CD4-positive, alpha-beta T cell treated with Interferon gamma for 1 hour (primary cell): Measurements from ENCODE around the gene GFOD1.

Experiments
- DNase-seq: peaks from one replicate; pipeline ENCODE4 v3.0.0-alpha.2; 2020

GFOD1 gene

GRCh38 chr6:13484827-13485226 is 2.6 kb downstream of the GFOD1 start:
- no peak for DNase-seq

- DNase-seq: no peak
Observed at GRCh38 chr6:13484138-13484708, 3.2 kb downstream of the GFOD1 start.

DNA sequence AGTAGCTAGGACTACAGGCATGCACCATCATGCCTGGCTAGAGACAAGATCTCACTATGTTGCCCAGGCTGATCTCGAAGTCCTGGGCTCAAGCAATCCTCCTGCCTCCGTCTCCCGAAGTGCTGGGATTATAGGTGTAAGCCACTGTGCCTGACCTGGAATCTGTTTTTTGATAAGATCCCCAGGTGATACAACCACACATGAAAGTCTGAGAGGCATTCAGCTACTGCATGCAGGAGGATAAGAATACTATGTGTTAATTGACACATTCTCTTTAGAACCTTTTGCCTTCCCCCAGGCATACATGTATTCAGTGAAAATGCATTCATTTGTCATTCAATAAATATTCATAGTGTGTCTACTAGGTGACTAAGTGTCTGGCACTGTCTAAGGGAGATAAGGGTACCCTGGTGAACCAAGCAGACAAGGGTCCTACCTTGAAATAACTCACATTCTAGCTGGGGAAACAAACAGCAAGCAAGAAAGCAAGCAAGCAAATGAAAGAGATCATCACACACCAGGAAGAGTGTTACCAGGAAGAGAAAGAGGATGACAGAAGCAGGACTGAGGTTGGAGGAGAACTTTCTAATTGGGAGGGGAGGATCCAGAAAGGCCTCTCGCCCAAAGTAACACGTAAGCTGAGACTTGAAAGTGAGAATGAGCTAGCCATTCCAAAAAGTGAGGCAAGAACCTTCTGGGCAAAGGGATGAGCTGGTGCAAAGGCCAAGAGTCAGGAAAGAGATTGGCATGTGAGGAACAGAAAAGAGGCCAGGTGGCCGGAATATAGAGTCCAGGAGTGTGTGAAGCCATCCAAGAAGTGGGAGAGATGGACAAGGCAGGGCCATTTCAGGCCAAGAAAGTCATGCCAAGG is 6.5 kb downstream of the GFOD1 start:
- DNase-seq: no peak

DNA sequence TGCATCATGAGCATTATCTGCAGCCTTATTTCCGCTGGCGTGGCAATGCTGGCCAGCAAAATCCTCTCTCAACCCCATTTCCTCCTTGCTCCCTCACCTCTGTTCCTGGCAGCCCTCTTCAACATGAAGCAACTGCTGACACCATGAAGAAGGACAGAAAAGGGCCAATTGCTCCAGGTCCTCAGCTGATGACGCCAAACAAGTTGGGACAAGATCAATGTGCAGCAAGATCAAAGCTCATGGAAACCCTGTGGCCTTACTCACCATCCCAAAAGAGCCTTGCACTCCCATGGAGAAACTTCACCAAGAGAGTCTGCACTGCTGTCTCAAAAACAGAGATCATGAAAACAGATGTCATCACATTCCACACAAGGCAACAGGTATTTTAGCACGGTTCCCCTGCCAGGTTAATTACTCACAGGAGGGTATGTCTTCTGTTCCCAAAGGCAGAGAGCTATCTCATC is 7.4 kb downstream of the GFOD1 start:
- no peak for DNase-seq

- DNase-seq: no peak
Observed at GRCh38 chr6:13479206-13479800, 8.1 kb downstream of the GFOD1 start.

- DNase-seq: no peak
Observed at GRCh38 chr6:13478525-13478966, 8.9 kb downstream of the GFOD1 start.

- DNase-seq: no peak
Observed at GRCh38 chr6:13474787-13475186, 12.6 kb downstream of the GFOD1 start.

DNA sequence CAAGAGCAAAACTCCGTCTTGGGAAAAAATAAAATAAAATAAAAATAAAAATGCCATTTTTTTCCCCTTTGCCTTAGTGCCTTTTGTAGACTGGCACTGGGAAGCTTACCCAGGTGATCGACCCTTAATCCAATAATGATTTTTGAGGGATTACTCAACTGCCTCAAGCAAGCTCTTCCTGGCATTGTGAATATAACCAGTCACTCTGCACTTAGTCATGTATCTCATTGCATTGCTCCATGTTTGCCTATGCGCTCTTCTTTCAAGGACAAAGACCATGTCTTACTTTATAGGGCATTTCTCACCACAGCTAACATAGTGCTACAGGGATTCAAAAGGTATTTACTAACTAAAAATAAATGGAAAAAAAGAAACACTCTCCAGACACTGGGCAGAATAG is 13.0 kb downstream of the GFOD1 start:
- DNase-seq: no peak

DNA sequence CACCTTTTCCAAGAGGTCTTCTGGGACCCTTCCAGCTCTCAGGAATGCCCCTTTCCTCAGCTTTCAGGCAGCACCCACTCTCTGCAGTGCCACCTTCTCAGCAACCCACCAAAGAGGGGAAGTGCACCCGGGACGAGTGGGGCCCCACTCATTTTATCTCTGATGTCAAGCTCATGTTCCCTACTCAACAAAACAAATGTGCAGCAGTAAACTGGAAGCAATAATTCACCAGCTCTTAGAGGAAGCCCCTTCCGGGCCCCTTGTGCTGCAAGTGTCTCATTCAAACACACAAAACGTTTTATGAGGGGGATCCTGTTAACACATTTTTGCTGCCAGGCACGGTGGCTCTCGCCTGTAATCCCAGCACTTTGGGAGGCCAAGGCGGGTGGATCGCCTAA is 13.6 kb downstream of the GFOD1 start:
- DNase-seq: no peak

DNA sequence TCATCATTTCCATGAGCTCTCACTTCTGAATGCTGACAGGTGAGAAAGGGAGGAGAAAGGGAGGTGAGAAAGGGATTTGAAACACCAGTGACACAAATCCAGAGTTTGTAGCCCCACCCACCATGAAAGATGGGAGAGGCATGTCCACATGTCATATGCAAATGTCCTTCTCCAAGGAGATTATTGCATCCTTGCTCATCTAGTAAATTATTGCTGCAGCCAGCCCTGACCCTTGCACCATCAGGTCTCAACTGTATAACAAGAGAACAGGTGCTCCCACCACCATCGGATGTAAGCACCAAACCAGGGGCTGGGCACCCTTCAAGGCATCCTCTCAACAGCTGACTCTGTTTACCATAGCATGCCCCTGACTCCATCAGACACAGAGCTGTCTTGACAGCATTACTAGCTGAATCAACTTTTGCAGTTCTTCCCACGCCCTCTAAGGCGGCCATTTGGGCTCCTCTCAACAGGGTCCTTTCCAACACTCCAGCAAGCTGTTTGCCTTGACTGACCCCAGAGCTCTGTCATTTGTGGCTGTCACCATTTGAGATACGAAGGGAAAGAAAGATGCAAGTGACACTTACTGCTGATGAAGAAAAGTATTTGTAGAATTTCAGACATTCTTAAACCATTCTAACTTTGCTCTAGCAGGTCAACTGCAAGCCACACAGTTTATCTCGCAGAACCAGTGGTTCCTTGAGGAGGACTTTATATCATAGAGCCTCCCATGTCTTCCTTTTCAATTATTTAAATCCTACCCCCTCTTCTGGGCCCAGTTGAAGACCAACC is 14.2 kb downstream of the GFOD1 start:
- no peak for DNase-seq

- no peak for DNase-seq
Observed at GRCh38 chr6:13472099-13472498, 15.3 kb downstream of the GFOD1 start.

DNA sequence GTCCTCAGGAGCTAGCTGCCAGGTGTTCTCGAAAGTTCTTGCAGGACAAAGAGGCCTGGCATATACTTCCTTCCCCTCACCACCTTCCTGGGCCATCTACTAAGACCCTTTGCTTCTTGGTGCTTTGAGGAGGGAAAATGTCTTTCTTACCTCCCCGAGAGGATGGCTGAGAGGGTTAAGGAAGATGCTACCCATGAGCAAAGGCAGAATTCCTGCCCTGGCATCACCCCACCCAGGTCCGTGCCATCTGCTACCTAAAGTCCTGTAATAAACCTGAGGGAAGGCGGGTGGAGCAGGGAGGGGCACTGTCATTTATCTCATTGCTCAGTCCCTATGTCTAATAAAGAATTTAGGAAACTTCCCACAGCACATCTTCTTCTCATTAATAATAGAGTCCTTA is 16.2 kb downstream of the GFOD1 start:
- DNase-seq: no peak

DNA sequence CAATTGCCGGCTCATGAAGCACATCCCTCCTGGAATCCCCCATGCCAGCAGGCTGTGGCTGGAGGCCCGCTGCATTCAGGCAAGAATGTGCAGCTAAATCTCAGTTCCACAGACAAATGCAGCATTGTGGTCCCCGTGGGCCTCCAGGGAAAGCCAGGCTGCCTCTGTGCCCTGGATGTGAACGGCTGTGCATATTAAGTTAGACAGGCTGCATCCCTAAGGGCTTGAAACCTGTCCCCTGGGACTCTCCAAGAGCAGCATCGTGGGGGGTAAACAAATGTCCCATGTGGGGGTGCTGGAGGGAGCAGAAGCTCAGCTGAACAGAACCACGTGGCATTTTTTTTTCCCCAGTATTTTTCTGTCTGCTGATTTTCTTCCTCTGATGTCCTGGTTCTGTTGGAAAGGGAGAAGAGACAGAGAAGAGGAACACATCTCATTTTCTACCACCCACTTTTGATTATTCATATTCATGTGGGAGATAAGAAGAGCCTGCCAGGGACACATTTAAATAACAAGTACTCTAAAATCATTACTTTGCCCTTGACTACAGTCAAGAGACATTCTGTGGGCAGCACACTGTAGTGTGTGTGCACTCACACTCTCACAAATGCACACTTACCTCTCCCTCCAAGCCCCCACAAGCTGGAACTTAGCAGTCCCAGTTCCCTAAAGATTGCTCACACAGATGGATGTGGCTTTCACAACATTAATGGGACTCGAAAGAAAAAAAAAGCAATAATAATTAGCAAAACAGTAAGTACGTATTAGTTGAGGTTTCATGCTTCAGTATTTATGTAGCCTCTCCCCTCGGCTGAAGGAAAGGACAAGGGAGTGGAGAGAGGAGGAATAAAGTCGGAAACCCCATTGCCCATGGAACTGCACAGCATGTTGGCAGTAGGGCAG is 16.9 kb downstream of the GFOD1 start:
- DNase-seq: no peak

- no peak for DNase-seq
Observed at GRCh38 chr6:13469693-13470092, 17.7 kb downstream of the GFOD1 start.

GRCh38 chr6:13468839-13469238 is 18.6 kb downstream of the GFOD1 start:
- DNase-seq: no peak

DNA sequence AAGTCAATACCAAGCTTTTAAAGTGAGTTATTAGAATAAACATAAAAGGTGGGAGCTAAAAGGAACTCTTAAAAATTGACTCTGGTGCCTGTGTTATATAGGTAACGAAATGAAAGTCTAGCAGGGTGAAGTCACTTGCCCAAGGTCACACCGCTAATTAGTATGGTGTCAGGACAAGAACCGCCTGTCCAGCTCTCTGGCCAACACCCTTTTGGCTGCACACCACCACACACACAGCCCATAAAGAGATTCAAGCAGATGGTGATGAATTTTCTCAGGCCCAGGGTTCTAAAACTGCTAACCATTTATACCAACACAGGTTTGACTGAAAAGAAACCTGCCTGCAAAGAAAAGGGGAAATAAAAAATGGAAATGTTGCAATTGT is 20.2 kb downstream of the GFOD1 start:
- no peak for DNase-seq

DNA sequence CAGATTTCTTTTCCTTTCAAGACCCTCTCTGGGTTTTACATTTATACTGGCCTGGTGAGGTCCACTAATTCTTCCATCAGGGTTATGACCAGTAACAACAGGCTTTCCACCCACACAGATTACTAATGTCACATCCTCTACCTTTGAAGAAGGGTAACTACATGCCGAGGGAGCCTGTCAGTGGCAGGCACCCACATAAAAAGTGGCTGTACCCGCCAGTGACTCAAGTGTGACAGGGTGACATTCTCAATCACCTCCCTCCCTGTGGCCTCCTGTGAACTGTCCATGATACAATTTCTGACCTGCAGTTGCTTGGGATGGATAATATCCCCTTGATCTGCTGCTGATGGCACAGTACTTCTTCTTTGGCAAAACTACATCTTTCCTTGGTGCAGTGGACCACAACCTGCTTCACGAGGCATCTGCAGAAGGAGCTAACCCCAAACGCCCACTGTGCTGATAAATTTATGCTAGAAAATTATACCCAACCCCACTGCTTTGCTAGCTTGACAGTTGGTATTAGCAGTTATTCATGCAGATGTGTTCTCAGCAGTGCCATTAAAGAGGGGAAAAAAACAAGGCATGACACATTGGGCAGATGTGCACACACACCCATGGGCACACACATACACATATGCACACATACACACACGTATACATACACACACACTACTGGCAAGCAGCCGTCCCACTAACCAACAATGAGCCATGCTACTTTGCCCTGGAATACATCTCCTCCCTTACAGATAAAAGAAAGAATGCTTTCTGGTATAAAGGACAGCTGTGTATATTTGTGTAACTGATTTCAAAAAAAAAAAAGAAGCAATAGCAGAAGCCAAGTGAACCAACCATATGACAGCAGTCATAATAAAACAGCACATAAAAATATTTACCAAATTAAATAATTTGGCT is 20.8 kb downstream of the GFOD1 start:
- no peak for DNase-seq

GRCh38 chr6:13465734-13466133 is 21.7 kb downstream of the GFOD1 start:
- no peak for DNase-seq

DNA sequence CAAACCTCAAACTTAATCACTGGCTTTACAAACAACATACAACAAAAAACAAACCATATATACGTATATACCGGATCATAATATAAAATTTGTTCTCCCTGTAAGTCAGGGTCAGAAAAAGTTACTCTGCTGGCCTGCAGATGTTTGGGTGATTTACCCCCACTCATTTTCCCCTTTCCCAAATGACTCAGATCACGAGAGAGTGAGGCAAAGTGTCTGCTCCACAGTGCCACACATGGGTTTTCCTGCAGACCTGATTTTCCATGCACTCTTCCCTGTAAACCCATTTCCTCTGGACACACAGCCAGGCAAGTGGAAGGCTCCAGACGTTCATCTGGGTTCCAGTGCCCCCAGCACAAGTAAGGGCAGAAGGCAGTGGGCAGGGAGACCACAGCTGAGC is 23.5 kb downstream of the GFOD1 start:
- DNase-seq: no peak

- DNase-seq: no peak
Observed at GRCh38 chr6:13463328-13463717, 24.1 kb downstream of the GFOD1 start.
